Gastroesophageal sphincter (tissue), 4 donors: ENCODE results near the gene NRXN3. TPM values are rescaled to one million over a fixed set of nuclear protein-coding genes. Genes with fewer than 3 reads are reported as not detected.

Experiments used
- ATAC-seq: fragments of 150-250 bp; one replicate; pipeline ENCODE4 v1.9.1; 2016; ENCODE audit warnings: mild to moderate bottlenecking, moderate library complexity
- H3K27ac ChIP-seq, 4 donors: fragments of 200-600 bp; sonication (generic) in 3 of 4; 1 replicate in 3 of 4; 2 replicates in 1 of 4; pipeline ENCODE4 v1.5.1; 2016 to 2019
- H3K27me3 ChIP-seq: fragments of 200-600 bp; sonication (generic); one replicate; pipeline ENCODE4 v1.5.1; 2019
- H3K36me3 ChIP-seq, 2 donors: fragments of 200-600 bp; sonication (generic); one replicate each; pipeline ENCODE4 v1.5.1; 2019; ENCODE audit warnings: control low read depth in 1 of 2
- H3K4me1 ChIP-seq, 3 donors: fragments of 200-600 bp; sonication (generic); 1 replicate in 2 of 3; 2 replicates in 1 of 3; pipeline ENCODE4 v1.5.1; 2016 to 2019; ENCODE audit warnings: control low read depth in 2 of 3
- H3K4me3 ChIP-seq, 2 donors: fragments of 200-600 bp; sonication (generic); one replicate each; pipeline ENCODE4 v1.5.1; 2019; ENCODE audit warnings: mild to moderate bottlenecking in 1 of 2, moderate library complexity in 1 of 2
- H3K9me3 ChIP-seq, 3 donors: fragments of 200-600 bp; sonication (generic); one replicate each; pipeline ENCODE4 v1.5.1; 2017 to 2019; ENCODE audit warnings: control low read depth in 2 of 3
- CTCF ChIP-seq, 4 experiments: fragments of 200-600 bp in 2 of 4; fragments of 450-650 bp in 2 of 4; sonication (generic) in 1 of 4; IDR thresholded peaks; one replicate each; pipeline ENCODE4 v1.5.1; 2017 to 2019; ENCODE audit warnings: antibody characterized with exemption in 4 of 4, mild to moderate bottlenecking in 2 of 4, moderate library complexity in 2 of 4
- EP300 ChIP-seq: sonication (generic); formaldehyde crosslinking; IDR thresholded peaks from one replicate; pipeline ENCODE4 v1.6.1; 2017; ENCODE audit warnings: antibody characterized with exemption, mild to moderate bottlenecking
- POLR2A ChIP-seq, 2 donors: fragments of 450-650 bp; IDR thresholded peaks; one replicate each; pipeline ENCODE4 v1.6.1; 2017; ENCODE audit warnings: antibody characterized with exemption in 2 of 2, mild to moderate bottlenecking in 2 of 2, moderate library complexity in 1 of 2
- POLR2AphosphoS5 ChIP-seq: sonication (generic); formaldehyde crosslinking; IDR thresholded peaks from one replicate; pipeline ENCODE4 v1.6.1; 2017; ENCODE audit warnings: antibody characterized with exemption
- WGBS, 2 donors: methylation state at CpG; one replicate each; pipeline ENCODE4 v1.1.5; 2018; ENCODE audit warnings: low coverage in 1 of 2; 5-methylcytosine and 5-hydroxymethylcytosine counted together
- total RNA-seq, 4 donors: library from RNA; depleted of rRNA; stranded (reverse); fragments of >200 nt; gene quantifications; one replicate each; pipeline ENCODE4 v1.1.0, GENCODE V29; 2016

Gene NRXN3
- total RNA-seq, 4 donors from 2014 or later, result 74.2 to 192 (median 98.2) TPM

- Histone ChIP-seq H3K36me3 (no peaks in the 10 kb centered on the region), H3K27ac (no peak overlapping the region), H3K27me3 (no peaks in the 10 kb centered on the region), H3K4me1 (peaks cover 0 to 11% (median 0%) of the 10 kb centered on the region in 3 donors), H3K4me3 (no peak overlapping the region), H3K9me3 (no peaks in the 10 kb centered on the region)
- 60 to 100% methylated on average over 1 of the region's 1 CpG for WGBS, 2 donors
- TF ChIP-seq POLR2AphosphoS5, result no peak
- TF ChIP-seq EP300, result no peak
- no peak for TF ChIP-seq POLR2A (IDR thresholded peaks at IDR 0.05)
- no peak for TF ChIP-seq CTCF (IDR thresholded peaks at IDR 0.05)
- no peak for ATAC-seq
Observed at GRCh38 chr14:78130356-78130755, 39.8 kb upstream of the NRXN3 start.

- peaks cover 0 to 11% (median 0%) of the 10 kb centered on the region in 3 donors for H3K4me1 ChIP-seq
- no peaks in the 10 kb centered on the region for H3K36me3 ChIP-seq
- no peak overlapping the region for H3K27ac ChIP-seq
- H3K4me3 ChIP-seq, result no peak overlapping the region
- no peaks in the 10 kb centered on the region for H3K9me3 ChIP-seq
- no peaks in the 10 kb centered on the region for H3K27me3 ChIP-seq
- no peak for TF ChIP-seq CTCF (IDR thresholded peaks at IDR 0.05)
- no peak for TF ChIP-seq EP300
- no peak for TF ChIP-seq POLR2AphosphoS5
- TF ChIP-seq POLR2A (IDR thresholded peaks at IDR 0.05), result no peak
- ATAC-seq, result no peak
- 50 to 60% methylated on average over 1 to 4 of the region's 4 CpGs for WGBS, 2 donors
Observed at GRCh38 chr14:78131201-78131600, 39.0 kb upstream of the NRXN3 start.

- TF ChIP-seq CTCF (IDR thresholded peaks at IDR 0.05) (no peak), POLR2A (IDR thresholded peaks at IDR 0.05) (no peak), EP300 (no peak), POLR2AphosphoS5 (no peak)
- H3K4me3 ChIP-seq, result no peak overlapping the region
- no peaks in the 10 kb centered on the region for H3K36me3 ChIP-seq
- H3K4me1 ChIP-seq, result peaks cover 0 to 11% (median 0%) of the 10 kb centered on the region in 3 donors
- no peaks in the 10 kb centered on the region for H3K9me3 ChIP-seq
- H3K27ac ChIP-seq, result no peak overlapping the region
- H3K27me3 ChIP-seq, result no peaks in the 10 kb centered on the region
- WGBS, 2 donors, result 71 to 74% methylated on average over 5 of the region's 5 CpGs
- ATAC-seq, result no peak
Observed at GRCh38 chr14:78131616-78132015, 38.6 kb upstream of the NRXN3 start.

- no peaks in the 10 kb centered on the region for H3K9me3 ChIP-seq
- WGBS, 2 donors, result 47 to 52% methylated on average over 4 of the region's 4 CpGs
- no peaks in the 10 kb centered on the region for H3K27me3 ChIP-seq
- ATAC-seq, result no peak
- no peak for TF ChIP-seq POLR2AphosphoS5
- TF ChIP-seq CTCF (IDR thresholded peaks at IDR 0.05), result no peak
- no peak for TF ChIP-seq EP300
- no peak for TF ChIP-seq POLR2A (IDR thresholded peaks at IDR 0.05)
- H3K27ac ChIP-seq, result no peak overlapping the region
- H3K4me1 ChIP-seq, result peaks cover 0 to 11% (median 0%) of the 10 kb centered on the region in 3 donors
- no peaks in the 10 kb centered on the region for H3K36me3 ChIP-seq
- H3K4me3 ChIP-seq, result no peak overlapping the region
Observed at GRCh38 chr14:78135450-78135891, 34.7 kb upstream of the NRXN3 start.

- Histone ChIP-seq H3K27ac (no peak overlapping the region), H3K4me3 (no peak overlapping the region), H3K9me3 (no peaks in the 10 kb centered on the region), H3K4me1 (peaks cover 0 to 7% (median 0%) of the 10 kb centered on the region in 3 donors), H3K36me3 (no peaks in the 10 kb centered on the region), H3K27me3 (no peaks in the 10 kb centered on the region)
- TF ChIP-seq EP300, result no peak
- TF ChIP-seq CTCF (IDR thresholded peaks at IDR 0.05), result no peak
- TF ChIP-seq POLR2AphosphoS5, result no peak
- TF ChIP-seq POLR2A (IDR thresholded peaks at IDR 0.05), result no peak
- ATAC-seq, result no peak
- WGBS, 2 donors, result 62 to 67% methylated on average over 4 of the region's 4 CpGs
Observed at GRCh38 chr14:78136695-78137094, 33.5 kb upstream of the NRXN3 start.
